Endodermal cell (in vitro differentiated cells): ENCODE results near the gene CLDN15. TPM values are rescaled to one million over a fixed set of nuclear protein-coding genes. Genes with fewer than 3 reads are reported as not detected.

Experiments
- DNase-seq: peaks from one replicate; pipeline ENCODE4 v3.0.0-alpha.2; 2017
- H3K27ac ChIP-seq: 2 replicates; pipeline ENCODE4 v1.5.1; 2013; ENCODE audit warnings: mild to moderate bottlenecking, low read depth, low read length, moderate library complexity
- H3K27me3 ChIP-seq: 2 replicates; pipeline ENCODE4 v1.6.1; 2013; ENCODE audit warnings: mild to moderate bottlenecking, low read length, moderate library complexity; ENCODE audit not compliant: insufficient read depth, control insufficient read depth, poor library complexity, severe bottlenecking
- H3K36me3 ChIP-seq: 2 replicates; pipeline ENCODE4 v1.7.0; 2013; ENCODE audit warnings: mild to moderate bottlenecking, low read length, moderate library complexity; ENCODE audit not compliant: control insufficient read depth, insufficient read depth
- H3K4me1 ChIP-seq: one replicate; pipeline ENCODE4 v1.7.0; 2013; ENCODE audit warnings: low read length; ENCODE audit not compliant: control insufficient read depth, insufficient read depth
- H3K4me3 ChIP-seq: 2 replicates; pipeline ENCODE4 v1.5.1; 2013; ENCODE audit warnings: mild to moderate bottlenecking, low read length, moderate library complexity
- H3K9ac ChIP-seq: 2 replicates; pipeline ENCODE4 v1.6.1; 2013; ENCODE audit warnings: mild to moderate bottlenecking, low read length, moderate library complexity; ENCODE audit not compliant: poor library complexity, severe bottlenecking; ENCODE audit errors: extremely low read depth
- H3K9me3 ChIP-seq: 2 replicates; pipeline ENCODE4 v1.6.1; 2013; ENCODE audit warnings: mild to moderate bottlenecking, low read length, moderate library complexity; ENCODE audit not compliant: control insufficient read depth
- H3K27ac Mint-ChIP-seq: 2 replicates; pipeline ENCODE4 v1.8.0; 2020; ENCODE audit warnings: mixed read lengths
- H3K27me3 Mint-ChIP-seq: 2 replicates; pipeline ENCODE4 v1.8.0; 2021; ENCODE audit warnings: mild to moderate bottlenecking, mixed read lengths; ENCODE audit not compliant: insufficient read depth
- H3K36me3 Mint-ChIP-seq: 2 replicates; pipeline ENCODE4 v1.8.0; 2020; ENCODE audit warnings: low read depth, mixed read lengths
- H3K4me1 Mint-ChIP-seq: 2 replicates; pipeline ENCODE4 v1.8.0; 2020; ENCODE audit warnings: mixed read lengths
- H3K4me3 Mint-ChIP-seq: 2 replicates; pipeline ENCODE4 v1.8.0; 2020; ENCODE audit warnings: mild to moderate bottlenecking, moderate library complexity, mixed read lengths
- H3K9me3 Mint-ChIP-seq: 2 replicates; pipeline ENCODE4 v1.8.0; 2020; ENCODE audit warnings: mild to moderate bottlenecking, mixed read lengths
- WGBS, 2 experiments: methylation state at CpG; one replicate each; pipeline versions ENCODE4 v1.1.5 to v1.1.7; 2013; ENCODE audit warnings: missing lambda C conversion rate in 2 of 2, mixed read lengths in 1 of 2; ENCODE audit not compliant: insufficient coverage in 1 of 2, insufficient read length in 1 of 2; 5-methylcytosine and 5-hydroxymethylcytosine counted together
- total RNA-seq, 2 donors: library from RNA; stranded (reverse); fragmentation: NEBNext Ultra II Directional in 1 of 2; extraction: Animal tissue kit (Norgen Biotek cat#: 25700) in 1 of 2; gene quantifications; 2 replicates in 1 of 2; 3 replicates in 1 of 2; pipeline ENCODE4 v1.2.1, GENCODE V29; 2021
- TF ChIP-seq, protein P1 (sequence below): fragments of 200-600 bp; sonication (generic); conservative IDR thresholded peaks from 2 replicates; pipeline ENCODE4 v1.5.0; 2021; ENCODE audit warnings: antibody characterized with exemption, mild to moderate bottlenecking

CLDN15 gene
- total RNA-seq, 2 donors from 2014 or later = 6.0 to 7.1 TPM

DNA sequence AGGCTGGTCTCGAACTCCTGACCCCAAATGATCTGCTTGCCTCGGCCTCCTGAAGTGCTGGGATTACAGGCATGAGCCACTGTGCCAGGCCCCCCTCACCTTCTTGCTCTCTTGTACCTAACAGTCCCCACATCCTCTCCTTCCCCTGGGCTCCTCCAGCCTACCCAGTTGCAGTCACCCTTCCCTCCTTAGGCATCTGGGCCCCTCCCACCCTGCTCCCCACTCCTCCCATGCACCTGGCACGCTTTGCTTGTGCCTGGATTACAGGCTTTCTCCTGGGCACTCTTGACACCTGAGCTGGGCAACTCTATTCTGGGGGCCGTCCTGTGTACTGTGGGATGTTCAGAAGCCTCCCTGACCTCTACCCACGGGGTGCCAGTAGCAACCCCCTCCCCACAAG, 3.0 kb downstream of the CLDN15 start:
- Histone ChIP-seq H3K4me1 (peaks cover 6% of the 10 kb centered on the region), H3K27me3 (no peaks in the 10 kb centered on the region), H3K4me3 (no peak overlapping the region), H3K27ac (no peak overlapping the region), H3K9me3 (no peaks in the 10 kb centered on the region), H3K9ac (no peak overlapping the region), H3K36me3 (no peaks in the 10 kb centered on the region)
- TF ChIP-seq, protein P1, sequence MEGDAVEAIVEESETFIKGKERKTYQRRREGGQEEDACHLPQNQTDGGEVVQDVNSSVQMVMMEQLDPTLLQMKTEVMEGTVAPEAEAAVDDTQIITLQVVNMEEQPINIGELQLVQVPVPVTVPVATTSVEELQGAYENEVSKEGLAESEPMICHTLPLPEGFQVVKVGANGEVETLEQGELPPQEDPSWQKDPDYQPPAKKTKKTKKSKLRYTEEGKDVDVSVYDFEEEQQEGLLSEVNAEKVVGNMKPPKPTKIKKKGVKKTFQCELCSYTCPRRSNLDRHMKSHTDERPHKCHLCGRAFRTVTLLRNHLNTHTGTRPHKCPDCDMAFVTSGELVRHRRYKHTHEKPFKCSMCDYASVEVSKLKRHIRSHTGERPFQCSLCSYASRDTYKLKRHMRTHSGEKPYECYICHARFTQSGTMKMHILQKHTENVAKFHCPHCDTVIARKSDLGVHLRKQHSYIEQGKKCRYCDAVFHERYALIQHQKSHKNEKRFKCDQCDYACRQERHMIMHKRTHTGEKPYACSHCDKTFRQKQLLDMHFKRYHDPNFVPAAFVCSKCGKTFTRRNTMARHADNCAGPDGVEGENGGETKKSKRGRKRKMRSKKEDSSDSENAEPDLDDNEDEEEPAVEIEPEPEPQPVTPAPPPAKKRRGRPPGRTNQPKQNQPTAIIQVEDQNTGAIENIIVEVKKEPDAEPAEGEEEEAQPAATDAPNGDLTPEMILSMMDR = no peak
- peak overlapping the region; percentile 86 for H3K27ac Mint-ChIP-seq
- no peak for DNase-seq
- H3K9me3 Mint-ChIP-seq = no peaks in the 10 kb centered on the region
- H3K36me3 Mint-ChIP-seq = peaks cover 6% of the 10 kb centered on the region
- no peak overlapping the region for H3K4me3 Mint-ChIP-seq
- no peaks in the 10 kb centered on the region for H3K27me3 Mint-ChIP-seq
- peaks cover 18% of the 10 kb centered on the region for H3K4me1 Mint-ChIP-seq
- WGBS, 2 experiments = 90 to 93% methylated on average over 5 of the region's 5 CpGs

GRCh38 chr7:101233907-101234547, 3.6 kb downstream of the CLDN15 start:
- H3K9ac ChIP-seq = no peak overlapping the region
- H3K27me3 Mint-ChIP-seq = no peaks in the 10 kb centered on the region
- no peaks in the 10 kb centered on the region for H3K27me3 ChIP-seq
- H3K4me1 Mint-ChIP-seq = peaks cover 18% of the 10 kb centered on the region
- no peaks in the 10 kb centered on the region for H3K36me3 ChIP-seq
- no peak overlapping the region for H3K27ac Mint-ChIP-seq
- no peaks in the 10 kb centered on the region for H3K9me3 ChIP-seq
- H3K9me3 Mint-ChIP-seq = no peaks in the 10 kb centered on the region
- H3K27ac ChIP-seq = no peak overlapping the region
- DNase-seq = no peak
- peaks cover 6% of the 10 kb centered on the region for H3K4me1 ChIP-seq
- WGBS, 2 experiments = 92% methylated on average over 10 to 21 of the region's 21 CpGs
- H3K4me3 Mint-ChIP-seq = no peak overlapping the region
- H3K4me3 ChIP-seq = no peak overlapping the region
- H3K36me3 Mint-ChIP-seq = peaks cover 9% of the 10 kb centered on the region
- TF ChIP-seq, protein P1 = no peak

GRCh38 chr7:101232141-101232850, 5.3 kb downstream of the CLDN15 start:
- TF ChIP-seq, protein P1 = no peak
- 6 to 7% methylated on average over 21 to 52 of the region's 52 CpGs for WGBS, 2 experiments
- H3K27ac ChIP-seq = no peak overlapping the region
- Mint-ChIP-seq H3K27me3 (no peaks in the 10 kb centered on the region), H3K4me1 (peaks cover 18% of the 10 kb centered on the region), H3K9me3 (no peaks in the 10 kb centered on the region), H3K36me3 (peaks cover 20% of the 10 kb centered on the region), H3K4me3 (peak overlapping the region; percentile 58), H3K27ac (peak overlapping the region; percentile 87)
- no peaks in the 10 kb centered on the region for H3K27me3 ChIP-seq
- no peak overlapping the region for H3K9ac ChIP-seq
- H3K9me3 ChIP-seq = no peaks in the 10 kb centered on the region
- peaks cover 4% of the 10 kb centered on the region for H3K36me3 ChIP-seq
- peak; percentile 87 for DNase-seq
- peak overlapping the region; percentile 70 for H3K4me3 ChIP-seq
- peaks cover 6% of the 10 kb centered on the region for H3K4me1 ChIP-seq
